Body of pancreas (tissue), 4 donors: Measurements from ENCODE around the gene TATDN3.
"Not testable (repeated sequence)": the region's sequence is repeated elsewhere in the genome, so short reads cannot be mapped to it uniquely, and the experiment has no call there.

Source experiments
- CTCF ChIP-seq, 7 experiments: fragments of 450-650 bp in 4 of 7; fragments of 200-600 bp in 3 of 7; sonication (generic) in 3 of 7; IDR thresholded peaks; one replicate each; pipeline ENCODE4 v1.5.1; 2016 to 2019; ENCODE audit warnings: antibody characterized with exemption in 7 of 7
- POLR2A ChIP-seq, 3 donors: fragments of 450-650 bp; IDR thresholded peaks; one replicate each; pipeline ENCODE4 v1.6.1; 2016; ENCODE audit warnings: antibody characterized with exemption in 3 of 3, mild to moderate bottlenecking in 2 of 3

GRCh38 chr1:212779086-212779485 is 12.6 kb upstream of the TATDN3 start:
- not testable (repeated sequence) for TF ChIP-seq POLR2A, CTCF (IDR thresholded peaks at IDR 0.05)
